COLO829 (cell line): ENCODE measurements around the gene CCDC122.
A peak's percentile ranks its signal among the peaks of the same experiment; 100 is the strongest.

ENCODE experiments used
- DNase-seq: peaks from one replicate; pipeline ENCODE4 v3.0.0; 2012; ENCODE audit warnings: low spot score

The CCDC122 gene

GRCh38 chr13:43878892-43879754 is at the start of gene CCDC122:
Gene CCDC122, minus strand, starts transcription at chr13:43879740. Its CDS starts 10,364 bp downstream, at chr13:43869376.
- peak; percentile 24 for DNase-seq

DNA sequence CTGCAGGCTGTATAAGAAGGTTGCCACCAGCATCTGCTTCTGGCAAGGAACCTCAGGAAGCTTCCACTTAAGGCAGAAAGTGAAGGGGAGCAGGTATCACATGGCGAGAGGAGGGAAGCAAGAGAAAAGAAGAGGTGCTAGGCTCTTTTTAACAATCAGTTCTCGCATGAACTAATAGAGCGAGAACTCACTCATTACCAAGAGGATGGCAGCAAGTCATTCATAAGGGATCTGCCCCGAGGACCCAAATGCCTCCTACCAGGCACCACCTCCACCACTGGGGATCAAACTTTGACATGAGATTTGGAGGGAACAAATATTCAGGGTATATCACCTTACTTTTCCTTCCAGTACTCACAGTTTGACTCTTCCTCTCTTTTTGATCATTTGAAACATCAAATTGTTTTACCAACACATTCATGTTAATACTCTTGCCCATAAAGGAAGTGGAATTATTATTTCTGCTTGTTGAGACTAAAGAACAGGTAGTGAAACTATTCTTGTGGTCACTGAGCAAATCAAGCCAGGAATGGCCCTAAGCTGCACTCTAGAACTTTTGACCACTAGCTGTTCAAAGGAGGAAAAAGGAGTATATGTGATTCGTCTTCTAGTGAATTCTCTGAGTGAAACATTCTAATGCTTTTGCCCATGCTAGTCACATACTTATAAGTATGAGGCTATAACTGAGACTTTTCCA is 45.2 kb upstream of the CCDC122 start:
- no peak for DNase-seq

GRCh38 chr13:43920965-43921674 is 41.6 kb upstream of the CCDC122 start:
- no peak for DNase-seq

GRCh38 chr13:43918636-43919035 is 39.1 kb upstream of the CCDC122 start:
- DNase-seq, result no peak

DNA sequence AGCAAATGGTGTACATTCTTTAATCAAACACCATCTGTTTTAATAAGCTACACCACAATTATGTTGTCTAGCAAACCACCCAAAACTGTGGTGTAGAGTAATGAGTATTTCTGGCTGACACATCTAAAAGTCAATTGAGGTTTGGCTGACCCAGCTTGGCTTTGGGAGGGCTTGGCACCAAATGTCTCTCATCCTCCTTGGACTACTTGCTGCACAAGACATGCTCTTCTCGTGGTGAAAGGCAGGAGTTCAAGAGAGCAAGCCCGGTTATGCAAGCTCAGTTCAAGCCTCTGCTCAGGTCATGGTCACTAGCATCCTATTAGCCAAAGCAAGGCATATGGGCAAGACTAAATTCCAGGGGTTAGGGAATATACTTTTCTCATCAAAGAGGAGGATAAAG is 37.3 kb upstream of the CCDC122 start:
- no peak for DNase-seq

GRCh38 chr13:43915451-43915850 is 35.9 kb upstream of the CCDC122 start:
- no peak for DNase-seq

GRCh38 chr13:43911871-43912270 is 32.3 kb upstream of the CCDC122 start:
- no peak for DNase-seq

DNA sequence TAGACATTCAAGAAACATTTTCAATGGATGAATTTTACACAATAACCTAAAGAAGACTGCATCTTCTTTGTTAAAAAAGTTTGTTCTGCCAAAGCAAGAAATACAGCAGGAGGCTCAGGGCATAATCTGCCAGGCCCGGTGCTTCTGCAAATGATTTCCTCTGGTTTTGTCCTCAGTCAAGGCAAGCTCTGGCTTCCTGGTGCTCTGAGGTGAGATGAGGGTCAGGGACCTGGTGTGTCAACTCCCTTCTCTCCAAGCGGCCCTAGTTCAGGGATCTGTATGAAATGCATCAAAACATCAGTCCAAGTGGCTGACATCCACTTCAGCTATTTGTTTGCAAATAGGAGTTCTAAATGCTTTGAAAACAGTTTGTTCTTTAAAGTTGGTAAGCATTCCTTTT is 31.7 kb upstream of the CCDC122 start:
- no peak for DNase-seq

DNA sequence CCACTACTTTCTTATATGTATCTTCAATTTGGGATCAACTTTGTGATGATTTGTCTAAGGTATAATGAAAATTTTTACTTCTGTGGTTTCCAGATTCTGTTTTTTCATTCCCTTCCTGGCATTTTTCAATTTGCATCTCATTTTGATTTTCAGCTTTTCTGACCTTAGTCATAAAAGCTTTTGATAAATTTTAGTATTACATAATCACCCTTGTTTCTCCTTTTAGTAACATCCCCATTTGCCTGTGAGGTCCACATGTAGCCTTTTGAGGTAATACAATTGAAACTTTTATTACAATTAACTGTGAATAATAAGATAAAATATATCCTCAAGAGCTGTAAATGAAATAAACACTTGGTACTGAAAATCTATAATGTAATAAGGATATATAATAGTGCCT is 31.3 kb upstream of the CCDC122 start:
- no peak for DNase-seq

DNA sequence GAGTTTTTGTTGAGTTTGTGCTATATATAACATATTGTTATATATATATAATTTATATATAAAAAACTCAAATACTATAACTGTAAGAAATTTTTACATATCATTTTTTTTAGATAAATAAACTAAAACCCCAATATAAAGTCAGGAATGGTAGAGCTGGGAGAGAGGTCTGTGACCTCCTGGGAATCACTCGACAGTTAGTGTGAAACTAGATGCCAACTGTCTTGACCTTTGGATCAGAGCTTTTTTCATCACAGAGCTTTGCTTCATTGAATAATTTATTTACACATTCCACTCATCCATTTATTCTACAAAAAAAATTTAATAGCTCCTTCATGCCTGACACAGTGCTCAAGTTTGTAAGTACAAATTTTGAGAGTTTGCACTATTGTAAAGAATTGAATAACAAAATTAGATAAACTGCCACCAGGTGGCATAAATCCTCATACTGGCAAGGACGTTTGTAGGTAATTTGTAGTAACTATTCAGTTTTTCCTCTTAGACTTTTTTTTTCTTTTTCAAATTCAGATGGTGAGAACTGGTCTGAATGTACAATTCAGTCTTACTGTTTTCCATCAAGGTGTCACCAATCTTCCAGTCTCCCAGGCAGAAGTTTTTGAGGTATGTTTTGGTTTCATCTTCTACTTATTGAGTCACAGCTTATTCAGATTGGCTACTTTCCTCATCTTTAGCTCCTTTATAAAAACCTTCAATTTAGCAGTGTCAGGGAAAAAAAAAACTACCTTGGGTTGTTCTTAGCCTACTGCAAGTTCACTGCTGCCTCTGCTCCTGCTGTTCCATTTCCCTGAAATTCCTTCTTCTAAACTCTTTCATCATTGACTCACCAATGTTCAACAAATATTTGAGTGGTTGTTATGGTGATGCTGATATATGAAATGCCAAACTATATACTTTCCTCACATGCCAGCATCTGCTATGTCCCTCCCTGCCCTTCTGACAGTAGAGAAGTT is 28.9 kb upstream of the CCDC122 start:
- DNase-seq, result peak; percentile 17

- DNase-seq, result peak; percentile 50
Measured at GRCh38 chr13:43905435-43906031, 26.0 kb upstream of the CCDC122 start.

GRCh38 chr13:43895940-43896339 is 16.4 kb upstream of the CCDC122 start:
- no peak for DNase-seq

GRCh38 chr13:43894438-43894837 is 14.9 kb upstream of the CCDC122 start:
- no peak for DNase-seq

DNA sequence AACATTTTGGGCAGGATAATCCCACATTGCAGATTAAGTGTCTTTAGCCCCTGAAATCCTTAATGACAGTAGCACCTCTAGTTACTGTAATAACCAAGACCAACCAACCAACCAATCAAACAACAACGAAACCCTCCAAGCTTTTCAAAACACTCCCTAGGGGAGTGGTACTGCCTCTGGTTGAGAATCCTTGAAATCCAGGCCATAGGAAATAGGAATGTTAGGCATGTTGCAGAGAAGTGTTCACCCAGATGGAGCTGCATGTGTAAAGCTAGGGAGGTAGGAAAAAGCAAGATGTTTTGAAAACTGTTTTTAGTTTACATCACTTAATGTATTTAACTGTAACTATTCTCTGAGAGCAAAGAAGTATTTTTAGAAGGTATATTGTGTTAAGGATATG is 4.7 kb upstream of the CCDC122 start:
- DNase-seq, result no peak

DNA sequence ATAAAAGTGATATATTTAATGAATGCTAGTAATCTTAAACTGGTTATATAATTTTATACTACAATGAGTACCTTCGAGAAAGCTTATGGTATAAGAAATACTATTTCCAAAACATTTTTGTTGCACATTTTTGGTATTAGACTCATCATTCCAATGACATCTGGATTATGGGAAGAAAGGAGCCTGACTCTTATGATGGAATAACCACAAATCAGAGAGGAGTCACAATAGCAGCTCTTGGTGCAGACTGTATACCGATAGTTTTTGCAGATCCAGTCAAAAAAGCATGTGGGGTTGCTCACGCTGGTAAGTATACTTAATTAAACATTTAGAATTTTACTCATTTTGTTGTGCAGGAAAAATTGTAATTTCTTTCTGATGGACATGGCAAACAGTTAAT is 4.1 kb upstream of the CCDC122 start:
- DNase-seq, result no peak

- no peak for DNase-seq
Measured at GRCh38 chr13:43881580-43881979, 2.0 kb upstream of the CCDC122 start.

DNA sequence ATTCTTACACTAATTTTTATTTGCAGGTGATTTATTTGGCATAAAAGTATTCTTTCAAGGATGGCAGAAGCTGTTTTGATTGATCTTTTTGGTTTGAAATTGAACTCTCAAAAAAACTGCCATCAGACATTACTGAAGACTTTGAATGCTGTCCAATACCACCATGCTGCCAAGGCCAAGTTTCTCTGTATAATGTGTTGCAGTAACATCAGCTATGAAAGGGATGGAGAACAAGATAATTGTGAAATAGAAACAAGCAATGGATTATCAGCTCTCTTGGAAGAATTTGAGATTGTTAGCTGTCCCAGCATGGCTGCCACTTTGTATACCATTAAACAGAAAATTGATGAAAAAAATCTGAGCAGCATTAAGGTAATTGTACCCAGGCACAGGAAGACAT is 1.4 kb upstream of the CCDC122 start:
- no peak for DNase-seq

DNA sequence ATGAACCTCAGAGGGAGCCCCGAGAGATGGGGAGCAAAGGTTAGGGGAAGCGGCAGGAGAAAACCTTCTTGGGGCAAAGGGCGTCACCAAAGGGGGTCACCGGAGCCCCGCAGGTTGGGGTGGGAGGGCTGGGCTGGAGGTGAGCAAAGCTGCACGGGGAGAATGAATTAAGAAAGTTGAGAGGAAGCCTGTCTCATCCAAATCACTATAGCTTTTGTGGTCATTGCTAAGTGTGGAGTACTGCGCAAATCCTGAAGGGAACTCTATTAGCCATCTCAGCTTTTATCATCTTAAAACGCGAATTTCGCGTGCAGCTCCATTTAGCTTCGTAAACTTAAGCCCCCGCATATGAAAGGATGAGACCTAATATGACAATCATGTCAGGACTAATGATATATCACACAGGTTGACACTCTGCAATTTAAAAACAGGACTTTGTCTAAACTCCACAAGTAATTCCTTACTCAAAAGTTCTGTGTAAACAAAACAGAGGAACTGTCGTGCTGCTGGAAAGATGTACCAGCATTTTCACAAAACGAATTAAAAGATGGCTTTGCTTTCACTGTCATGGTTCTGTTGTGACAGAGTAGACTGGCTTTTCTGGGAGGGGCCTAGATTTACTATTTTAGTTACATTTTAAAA is 795 bp upstream of the CCDC122 start:
- DNase-seq, result no peak

DNA sequence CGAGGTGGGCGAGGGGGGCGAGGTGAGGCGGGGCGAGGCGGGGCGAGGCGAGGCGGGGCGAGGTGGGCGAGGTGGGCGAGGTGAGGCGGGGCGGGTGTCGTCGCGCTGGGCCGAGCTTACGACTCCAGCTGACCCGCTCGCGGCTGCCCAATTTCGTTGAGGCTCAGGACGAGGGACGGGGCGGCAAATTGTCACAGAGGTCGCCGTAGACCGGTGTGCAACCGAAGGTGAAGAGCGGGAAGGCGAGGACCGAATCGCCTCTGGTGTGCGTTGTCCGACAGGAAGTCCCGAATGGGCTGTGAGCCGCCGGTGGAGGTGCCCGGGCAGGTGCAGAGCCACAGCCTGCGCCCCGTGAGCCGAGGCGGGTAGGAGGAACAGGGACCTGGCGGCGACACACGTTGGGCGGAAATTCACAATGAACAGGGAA is 228 bp upstream of the CCDC122 start, which contains the start of gene LACC1:
Gene LACC1, plus strand, starts transcription at position 150 of the 427 bp plus-strand sequence. CDS start 1,082 bp downstream, outside the sequence.
- DNase-seq, result no peak

GRCh38 chr13:43877766-43878165 is 1.8 kb downstream of the CCDC122 start:
- no peak for DNase-seq
